Nephron (organoid): ENCODE results near the gene DPP3.
"Not testable (repeated sequence)": the region's sequence is repeated elsewhere in the genome, so short reads cannot be mapped to it uniquely, and the experiment has no call there.

Experiments used
- H3K27ac Mint-ChIP-seq, 3 experiments: 2 replicates each; pipeline ENCODE4 v1.8.0; 2020; ENCODE audit warnings: mixed read lengths in 3 of 3, mild to moderate bottlenecking in 2 of 3, moderate library complexity in 1 of 3
- H3K27me3 Mint-ChIP-seq: 2 replicates; pipeline ENCODE4 v1.8.0; 2021; ENCODE audit warnings: low read depth, mild to moderate bottlenecking, moderate library complexity, mixed read lengths
- H3K36me3 Mint-ChIP-seq: 2 replicates; pipeline ENCODE4 v1.8.0; 2020; ENCODE audit warnings: low read depth, mixed read lengths
- H3K4me1 Mint-ChIP-seq: 2 replicates; pipeline ENCODE4 v1.8.0; 2020; ENCODE audit warnings: mixed read lengths
- H3K4me3 Mint-ChIP-seq, 3 experiments: 2 replicates each; pipeline ENCODE4 v1.8.0; 2020; ENCODE audit warnings: mild to moderate bottlenecking in 3 of 3, mixed read lengths in 3 of 3, moderate library complexity in 2 of 3
- H3K9me3 Mint-ChIP-seq: 2 replicates; pipeline ENCODE4 v1.8.0; 2020; ENCODE audit warnings: mixed read lengths
- CTCF ChIP-seq, 3 experiments: fragments of 200-600 bp; sonication (generic); IDR thresholded peaks; one replicate each; pipeline ENCODE4 v1.5.0; 2021; ENCODE audit warnings: antibody characterized with exemption in 3 of 3; ENCODE audit not compliant: unreplicated experiment in 3 of 3

Gene DPP3

GRCh38 chr11:66454828-66455227 is 25.4 kb upstream of the DPP3 start:
- peaks cover 12% of the 10 kb centered on the region for H3K27me3 Mint-ChIP-seq
- H3K9me3 Mint-ChIP-seq, result no peaks in the 10 kb centered on the region
- no peak for TF ChIP-seq CTCF (IDR thresholded peaks at IDR 0.05; ENCODE audit: unreplicated experiment in 3 of 3)
- no peak overlapping the region for H3K4me3 Mint-ChIP-seq
- H3K27ac Mint-ChIP-seq, result no peak overlapping the region
- H3K36me3 Mint-ChIP-seq, result no peaks in the 10 kb centered on the region
- peaks cover 18% of the 10 kb centered on the region for H3K4me1 Mint-ChIP-seq

- no peak overlapping the region for H3K27ac Mint-ChIP-seq
- H3K9me3 Mint-ChIP-seq, result peaks cover 5% of the 10 kb centered on the region
- no peaks in the 10 kb centered on the region for H3K36me3 Mint-ChIP-seq
- H3K4me3 Mint-ChIP-seq, result no peak overlapping the region
- no peak for TF ChIP-seq CTCF (IDR thresholded peaks at IDR 0.05; ENCODE audit: unreplicated experiment in 3 of 3)
- H3K27me3 Mint-ChIP-seq, result peaks cover 7% of the 10 kb centered on the region
- peaks cover 18% of the 10 kb centered on the region for H3K4me1 Mint-ChIP-seq
Observed at GRCh38 chr11:66457826-66458225, 22.4 kb upstream of the DPP3 start.

GRCh38 chr11:66459138-66459778 is 21.0 kb upstream of the DPP3 start:
- H3K27me3 Mint-ChIP-seq, result peaks cover 3% of the 10 kb centered on the region
- H3K27ac Mint-ChIP-seq, result no peak overlapping the region
- no peaks in the 10 kb centered on the region for H3K36me3 Mint-ChIP-seq
- H3K4me3 Mint-ChIP-seq, result no peak overlapping the region
- peaks cover 12% of the 10 kb centered on the region for H3K4me1 Mint-ChIP-seq
- TF ChIP-seq CTCF (IDR thresholded peaks at IDR 0.05; ENCODE audit: unreplicated experiment in 3 of 3), result no peak
- peaks cover 6% of the 10 kb centered on the region for H3K9me3 Mint-ChIP-seq

- Mint-ChIP-seq H3K27ac (no peak overlapping the region), H3K4me3 (no peak overlapping the region), H3K36me3 (no peaks in the 10 kb centered on the region), H3K4me1 (peaks cover 16% of the 10 kb centered on the region), H3K27me3 (peaks cover 3% of the 10 kb centered on the region), H3K9me3 (peaks cover 6% of the 10 kb centered on the region)
- no peak for TF ChIP-seq CTCF (IDR thresholded peaks at IDR 0.05; ENCODE audit: unreplicated experiment in 3 of 3)
Observed at GRCh38 chr11:66462010-66462409, 18.2 kb upstream of the DPP3 start.

GRCh38 chr11:66462911-66463310 is 17.3 kb upstream of the DPP3 start:
- no peak for TF ChIP-seq CTCF (IDR thresholded peaks at IDR 0.05; ENCODE audit: unreplicated experiment in 3 of 3)
- Mint-ChIP-seq H3K4me3 (no peak overlapping the region), H3K27me3 (peaks cover 5% of the 10 kb centered on the region), H3K36me3 (no peaks in the 10 kb centered on the region), H3K27ac (no peak overlapping the region), H3K4me1 (peaks cover 16% of the 10 kb centered on the region), H3K9me3 (peaks cover 6% of the 10 kb centered on the region)

GRCh38 chr11:66464116-66464515 is 16.1 kb upstream of the DPP3 start:
- H3K9me3 Mint-ChIP-seq, H3K27me3 Mint-ChIP-seq, H3K27ac Mint-ChIP-seq, H3K36me3 Mint-ChIP-seq: not testable (repeated sequence)
- Mint-ChIP-seq H3K4me3 (peak overlapping the region in 1 of 3 experiments; percentile 59), H3K4me1 (peaks cover 16% of the 10 kb centered on the region)
